OCI-LY7 (cell line): ENCODE measurements around the gene CIZ1. TPM values are rescaled to one million over a fixed set of nuclear protein-coding genes. Genes with fewer than 3 reads are reported as not detected.

Source experiments
- BruUV-seq: library from RNA; stranded (reverse); fragments of 400-500 nt; replicated peaks from 2 replicates; lab custom pipeline; 2021; lab: Mats Ljungman, UMichigan
- CTCF ChIA-PET: fragments of 300-600 bp; sonication (Branson Sonifier 250); formaldehyde crosslinking; loops from one replicate; lab custom pipeline; 2022; ENCODE audit warnings: antibody characterized with exemption; ENCODE audit not compliant: unreplicated experiment; lab: Charles Lee
- POLR2A ChIA-PET: fragments of 300-600 bp; sonication (Branson Sonifier 250); formaldehyde crosslinking; loops from one replicate; lab custom pipeline; 2022; ENCODE audit warnings: antibody characterized with exemption; lab: Charles Lee
- DNase-seq: peaks from one replicate; pipeline ENCODE4 v3.0.0-alpha.2; 2015; ENCODE audit warnings: low spot score
- H2AFZ ChIP-seq: fragments of 200-600 bp; sonication (generic), shearing (Covaris generic); 2 replicates; pipeline ENCODE4 v1.6.1; 2014; ENCODE audit warnings: mild to moderate bottlenecking, antibody characterized with exemption, low read length, moderate library complexity
- H3K27ac ChIP-seq: fragments of 200-600 bp; sonication (generic); 2 replicates; pipeline ENCODE4 v1.5.1; 2014; ENCODE audit warnings: mixed run types, low read depth, mild to moderate bottlenecking, moderate library complexity, low read length, inconsistent platforms; ENCODE audit not compliant: poor library complexity, severe bottlenecking
- H3K36me3 ChIP-seq: fragments of 200-600 bp; sonication (generic); 2 replicates; pipeline ENCODE4 v1.6.1; 2014; ENCODE audit warnings: mild to moderate bottlenecking, antibody characterized with exemption, low read length, moderate library complexity, mixed read lengths; ENCODE audit not compliant: insufficient read depth
- H3K4me1 ChIP-seq: fragments of 200-600 bp; sonication (generic); 2 replicates; pipeline ENCODE4 v1.5.1; 2014; ENCODE audit warnings: mild to moderate bottlenecking, low read length; ENCODE audit not compliant: insufficient read depth, poor library complexity, severe bottlenecking
- H3K4me2 ChIP-seq: fragments of 200-600 bp; sonication (generic); 2 replicates; pipeline ENCODE4 v1.6.1; 2014; ENCODE audit warnings: mild to moderate bottlenecking, low read length
- H3K4me3 ChIP-seq: fragments of 200-600 bp; sonication (generic); 2 replicates; pipeline ENCODE4 v1.5.1; 2014; ENCODE audit warnings: mild to moderate bottlenecking, low read depth, low read length; ENCODE audit not compliant: poor library complexity, severe bottlenecking
- H3K79me2 ChIP-seq: fragments of 200-600 bp; sonication (generic); 2 replicates; pipeline ENCODE4 v1.6.1; 2016; ENCODE audit warnings: low read depth, mild to moderate bottlenecking, low read length, moderate library complexity, mixed read lengths; ENCODE audit not compliant: insufficient read depth
- H3K9me2 ChIP-seq: fragments of 200-600 bp; sonication (generic); 2 replicates; pipeline ENCODE4 v1.6.1; 2016; ENCODE audit warnings: mild to moderate bottlenecking, low read length, mixed read lengths; ENCODE audit not compliant: insufficient read depth
- H3K9me3 ChIP-seq: fragments of 200-600 bp; sonication (generic); 2 replicates; pipeline ENCODE4 v1.6.1; 2014; ENCODE audit warnings: mild to moderate bottlenecking, mixed run types, low read length, mixed read lengths
- H4K20me1 ChIP-seq: fragments of 200-600 bp; sonication (generic); 2 replicates; pipeline ENCODE4 v1.6.1; 2014; ENCODE audit warnings: mild to moderate bottlenecking, antibody characterized with exemption, low read length, moderate library complexity, mixed read lengths; ENCODE audit not compliant: insufficient read depth
- CTCF ChIP-seq: fragments of 200-600 bp; sonication (generic); conservative IDR thresholded peaks from 2 replicates; pipeline ENCODE4 v1.5.1; 2014; ENCODE audit warnings: mild to moderate bottlenecking, antibody characterized with exemption, low read length, moderate library complexity, mixed read lengths
- EZH2phosphoT487 ChIP-seq: fragments of 200-600 bp; sonication (generic); IDR thresholded peaks from 2 replicates; pipeline ENCODE4 v1.6.1; 2018; ENCODE audit warnings: low read depth, borderline replicate concordance, mild to moderate bottlenecking, mixed run types, antibody characterized with exemption, low read length, moderate library complexity, mixed read lengths
- intact Hi-C: fragments of 100-400 bp; cut with micrococcal nuclease; formaldehyde crosslinking; loops from one replicate; pipeline ENCODE4 v1.10.0; 2022; ENCODE audit not compliant: unreplicated experiment
- total RNA-seq, 2 experiments: library from RNA; depleted of rRNA in 1 of 2; stranded (reverse); fragments of >200 nt in 1 of 2; shearing (Covaris generic) in 1 of 2; gene quantifications; 2 replicates each; pipeline ENCODE4 v1.2.3, GENCODE V29; 2014 to 2022

The CIZ1 gene
- total RNA-seq, 2 experiments from 2014 or later = 45.4 to 121 TPM

- Histone ChIP-seq H3K79me2 (no peaks in the 10 kb centered on the region), H2AFZ (no peak overlapping the region), H3K4me2 (no peak overlapping the region), H3K4me1 (peaks cover 7% of the 10 kb centered on the region), H3K27ac (no peak overlapping the region), H3K36me3 (no peaks in the 10 kb centered on the region), H3K4me3 (no peak overlapping the region), H4K20me1 (no peaks in the 10 kb centered on the region), H3K9me2 (no peaks in the 10 kb centered on the region), H3K9me3 (no peaks in the 10 kb centered on the region)
- intact Hi-C loops = no loop called here
- ChIA-PET POLR2A (no interaction called here), CTCF (no interaction called here)
- no TSS peak for BruUV-seq
- no peak for DNase-seq
- TF ChIP-seq CTCF (no peak), EZH2phosphoT487 (no peak)
Measured at GRCh38 chr9:128208386-128208785, 17.0 kb upstream of the CIZ1 start.

- DNase-seq = no peak
- intact Hi-C loops = no loop called here
- no peaks in the 10 kb centered on the region for H3K9me2 ChIP-seq
- no peak overlapping the region for H2AFZ ChIP-seq
- no peaks in the 10 kb centered on the region for H4K20me1 ChIP-seq
- H3K9me3 ChIP-seq = no peaks in the 10 kb centered on the region
- H3K36me3 ChIP-seq = no peaks in the 10 kb centered on the region
- POLR2A ChIA-PET = interaction anchor here (0.6 to 1.1 kb wide), 3 partner anchors 11 to 165 kb away, joined by 3 to 5 read pairs (median 3); no protein-coding TSS in a partner anchor
- H3K4me1 ChIP-seq = peaks cover 14% of the 10 kb centered on the region
- H3K4me2 ChIP-seq = no peak overlapping the region
- BruUV-seq = no TSS peak
- no peak for TF ChIP-seq EZH2phosphoT487
- TF ChIP-seq CTCF = no peak
- no peak overlapping the region for H3K27ac ChIP-seq
- CTCF ChIA-PET = no interaction called here
- H3K4me3 ChIP-seq = no peak overlapping the region
- no peaks in the 10 kb centered on the region for H3K79me2 ChIP-seq
Measured at GRCh38 chr9:128206916-128207910, 15.8 kb upstream of the CIZ1 start.

GRCh38 chr9:128206484-128206883 lies 15.1 kb upstream of the CIZ1 start:
- H3K9me3 ChIP-seq = no peaks in the 10 kb centered on the region
- CTCF ChIA-PET = no interaction called here
- no peak for TF ChIP-seq CTCF
- no peak for TF ChIP-seq EZH2phosphoT487
- no peaks in the 10 kb centered on the region for H3K9me2 ChIP-seq
- DNase-seq = no peak
- intact Hi-C loops = no loop called here
- no peak overlapping the region for H3K4me3 ChIP-seq
- no peaks in the 10 kb centered on the region for H3K79me2 ChIP-seq
- H3K4me1 ChIP-seq = peaks cover 14% of the 10 kb centered on the region
- POLR2A ChIA-PET = interaction anchor here (0.7 to 1.1 kb wide), 2 partner anchors 11 to 12 kb away, joined by 3 to 5 read pairs; no protein-coding TSS in a partner anchor
- no peaks in the 10 kb centered on the region for H4K20me1 ChIP-seq
- no TSS peak for BruUV-seq
- H3K36me3 ChIP-seq = no peaks in the 10 kb centered on the region
- H3K4me2 ChIP-seq = no peak overlapping the region
- H2AFZ ChIP-seq = no peak overlapping the region
- no peak overlapping the region for H3K27ac ChIP-seq
